K562 (cell line): Measurements from ENCODE around the gene SLBP. TPM values are rescaled to one million over a fixed set of nuclear protein-coding genes. Genes with fewer than 3 reads are reported as not detected.

ENCODE experiments used
- ATAC-seq: fragments of 200-7000 bp; cut with Tn5 transposase; 3 replicates; pipeline ENCODE4 v1.9.1; 2020; ENCODE audit warnings: moderate library complexity
- BruUV-seq: library from RNA; stranded (reverse); fragments of 400-500 nt; replicated peaks from 2 replicates; lab custom pipeline; 2021; lab: Mats Ljungman, UMichigan
- CTCF ChIA-PET: fragments of 300-600 bp; formaldehyde crosslinking; extraction: SDS; loops from one replicate; lab custom pipeline; 2021; ENCODE audit warnings: low intra/inter-chr PET ratio; lab: Yijun Ruan, JAX
- POLR2A ChIA-PET: fragments of 300-600, 350-650 bp; sonication (Branson Sonifier 250); formaldehyde crosslinking; extraction: SDS; loops from one replicate; lab custom pipeline; 2021; ENCODE audit warnings: antibody characterized with exemption, inconsistent platforms; lab: Yijun Ruan, JAX
- DNase-seq, 4 experiments: peaks; one replicate each; pipeline versions ENCODE4 v3.0.0 to v3.0.0-alpha.2; 2011 to 2018; ENCODE audit warnings: low spot score in 3 of 4, mixed read lengths in 3 of 4; ENCODE audit errors: extremely low read depth in 1 of 4
- FAIRE-seq: peaks from 2 replicates; lab custom pipeline; 2011; peaks lifted over from hg19 to GRCh38; lab: Jason Lieb, UNC
- H2AFZ ChIP-seq: 2 replicates; pipeline ENCODE4 v1.6.0; 2011; ENCODE audit warnings: low read depth, low read length, control low read depth, inconsistent platforms
- H3K27ac ChIP-seq: fragments of 200-600 bp; 3 replicates; pipeline ENCODE4 v1.8.0; 2011; ENCODE audit warnings: low read depth, mild to moderate bottlenecking, control low read depth, inconsistent platforms, low read length, moderate library complexity, mixed read lengths; ENCODE audit errors: extremely low read depth
- H3K27me3 ChIP-seq, 2 experiments: fragments of 300-600 bp in 1 of 2; 2 replicates in 1 of 2; 3 replicates in 1 of 2; pipeline versions ENCODE4 v1.6.0 to v1.8.0; 2011; ENCODE audit warnings: inconsistent platforms in 2 of 2, low read length in 2 of 2, mild to moderate bottlenecking in 1 of 2, mixed read lengths in 1 of 2, moderate library complexity in 1 of 2; ENCODE audit not compliant: control insufficient read depth in 2 of 2, insufficient read depth in 2 of 2
- H3K36me3 ChIP-seq: fragments of 300-600 bp; 3 replicates; pipeline ENCODE4 v1.8.0; 2011; ENCODE audit warnings: mild to moderate bottlenecking, low read length, inconsistent platforms; ENCODE audit not compliant: control insufficient read depth, insufficient read depth
- H3K4me1 ChIP-seq, 2 experiments: fragments of 200-600 bp in 1 of 2; replicated peaks in 1 of 2; 2 replicates in 1 of 2; 3 replicates in 1 of 2; pipeline versions ENCODE4 v1.5.1 to v1.8.0; 2011; ENCODE audit warnings: inconsistent platforms in 2 of 2, low read length in 2 of 2, mild to moderate bottlenecking in 1 of 2, mixed read lengths in 1 of 2, moderate library complexity in 1 of 2; ENCODE audit not compliant: control insufficient read depth in 2 of 2, insufficient read depth in 2 of 2
- H3K4me2 ChIP-seq: 2 replicates; pipeline ENCODE4 v1.6.1; 2011; ENCODE audit warnings: low read length, control low read depth, inconsistent platforms, mixed read lengths; ENCODE audit not compliant: insufficient read depth
- H3K4me3 ChIP-seq: fragments of 200-600 bp; sonication (generic), shearing (Covaris generic); 2 replicates; pipeline ENCODE4 v1.5.1; 2016; ENCODE audit warnings: control low read depth, inconsistent platforms
- H3K79me2 ChIP-seq: fragments of 200-600 bp; 3 replicates; pipeline ENCODE4 v1.8.0; 2011; ENCODE audit warnings: low read length, inconsistent platforms; ENCODE audit not compliant: control insufficient read depth, insufficient read depth
- H3K9ac ChIP-seq, 2 experiments: 2 replicates each; pipeline versions ENCODE4 v1.6.0 to v1.6.1; 2011; ENCODE audit warnings: low read depth in 2 of 2, low read length in 2 of 2, control low read depth in 1 of 2, inconsistent platforms in 1 of 2, mild to moderate bottlenecking in 1 of 2, mixed read lengths in 1 of 2; ENCODE audit not compliant: insufficient read depth in 1 of 2
- H3K9me1 ChIP-seq: one replicate; pipeline ENCODE4 v1.6.0; 2011; ENCODE audit warnings: inconsistent platforms, mild to moderate bottlenecking, low read length, moderate library complexity; ENCODE audit not compliant: control insufficient read depth, insufficient read depth
- H3K9me3 ChIP-seq: replicated peaks from 2 replicates; pipeline ENCODE4 v1.5.1; 2011; ENCODE audit warnings: low read depth, low read length, inconsistent platforms; ENCODE audit not compliant: control insufficient read depth, insufficient read depth
- H4K20me1 ChIP-seq: replicated peaks from 2 replicates; pipeline ENCODE4 v1.6.1; 2011; ENCODE audit warnings: low read length, inconsistent platforms, mixed read lengths; ENCODE audit not compliant: control insufficient read depth, insufficient read depth
- HDAC8 ChIP-seq: fragments of 450-650 bp; IDR thresholded peaks from 2 replicates; pipeline ENCODE4 v1.6.1; 2016; ENCODE audit warnings: mild to moderate bottlenecking, missing genetic modification characterization, moderate library complexity, missing compliant biosample characterization
- HLTF ChIP-seq: fragments of 450-650 bp; IDR thresholded peaks from 2 replicates; pipeline ENCODE4 v1.6.1; 2016
- HMG20B ChIP-seq: fragments of 250-450 bp; sonication (Bioruptor Pico); IDR thresholded peaks from 2 replicates; pipeline ENCODE4 v1.5.0; 2021; ENCODE audit warnings: mild to moderate bottlenecking
- RERE ChIP-seq: sonication (generic); formaldehyde crosslinking; IDR thresholded peaks from 2 replicates; pipeline ENCODE4 v1.8.0; 2023; ENCODE audit warnings: missing genetic modification reagents, mild to moderate bottlenecking, borderline replicate concordance
- SETDB1 ChIP-seq: IDR thresholded peaks from one replicate; pipeline ENCODE4 v1.6.1; 2012; ENCODE audit warnings: low read length, control low read depth, inconsistent platforms
- ZBTB7A ChIP-seq: IDR thresholded peaks from 2 replicates; pipeline ENCODE4 v1.6.1; 2011; ENCODE audit warnings: low read depth, mild to moderate bottlenecking, low read length, moderate library complexity, borderline replicate concordance; ENCODE audit not compliant: control insufficient read depth
- WGBS: fragments of 100-300 bp; shearing (Covaris generic); methylation state at CpG from one replicate; pipeline ENCODE4 v1.1.6; 2016; ENCODE audit warnings: low coverage, mixed read lengths; ENCODE audit not compliant: insufficient coverage; ENCODE audit errors: missing lambda C conversion rate; 5-methylcytosine and 5-hydroxymethylcytosine counted together
- in situ Hi-C: fragments of 300-500 bp; cut with MboI; formaldehyde crosslinking; loops from 4 replicates; pipeline ENCODE4 v1.15.0; 2018; ENCODE audit warnings: inconsistent platforms, mixed read lengths
- intact Hi-C: fragments of 100-400 bp; cut with micrococcal nuclease; formaldehyde crosslinking; loops from 2 replicates; pipeline ENCODE4 v1.14.2; 2022
- polyA plus RNA-seq, 8 experiments: library from polyadenylated mRNA; depleted of rRNA in 4 of 8; stranded (reverse) in 5 of 8; unstranded in 3 of 8; fragments of >200 nt; fragmentation: Nextera tagmentation in 2 of 8; fragmentation: Illumina TruSeq in 1 of 8; extraction: Ambion mirVana in 2 of 8; extraction: Trizol in 1 of 8; gene quantifications; 2 replicates each; pipeline versions ENCODE4 v1.2.1 to v1.2.3, GENCODE V29; 2011 to 2014; ENCODE audit warnings: inconsistent platforms in 1 of 8, missing spikeins in 1 of 8
- total RNA-seq, 7 experiments: library from RNA; depleted of rRNA in 6 of 7; stranded (reverse); fragments of >200 nt in 6 of 7; fragmentation: Illumina TruSeq in 2 of 7; extraction: Trizol in 2 of 7; gene quantifications; 2 replicates each; pipeline versions ENCODE4 v1.2.1 to v1.2.3, GENCODE V29; 2011 to 2021; ENCODE audit warnings: low replicate concordance in 1 of 7
- TF ChIP-seq, protein P1 (sequence below): fragments of 250-450 bp; sonication (Bioruptor Pico); IDR thresholded peaks from 2 replicates; pipeline ENCODE4 v1.5.0; 2021; ENCODE audit warnings: mild to moderate bottlenecking, moderate library complexity

The SLBP gene
- total and polyA plus RNA-seq, 9 of the 15 experiments (the other 6 are each of a cell fraction or from before 2014, with no cell fraction given) = 49.4 to 221 (median 162) TPM

GRCh38 chr4:1749370-1749769, 37.3 kb upstream of the SLBP start:
- H3K9me3 ChIP-seq = no peaks in the 10 kb centered on the region
- H3K27ac ChIP-seq = no peak overlapping the region
- ATAC-seq (no peak), DNase-seq (peak in 1 of 4 experiments; percentile 39), FAIRE-seq (no peak)
- peaks cover 5% of the 10 kb centered on the region for H3K9me1 ChIP-seq
- no peaks in the 10 kb centered on the region for H3K79me2 ChIP-seq
- no peak for TF ChIP-seq HMG20B (CRISPR knock-in tag)
- TF ChIP-seq, protein P1, sequence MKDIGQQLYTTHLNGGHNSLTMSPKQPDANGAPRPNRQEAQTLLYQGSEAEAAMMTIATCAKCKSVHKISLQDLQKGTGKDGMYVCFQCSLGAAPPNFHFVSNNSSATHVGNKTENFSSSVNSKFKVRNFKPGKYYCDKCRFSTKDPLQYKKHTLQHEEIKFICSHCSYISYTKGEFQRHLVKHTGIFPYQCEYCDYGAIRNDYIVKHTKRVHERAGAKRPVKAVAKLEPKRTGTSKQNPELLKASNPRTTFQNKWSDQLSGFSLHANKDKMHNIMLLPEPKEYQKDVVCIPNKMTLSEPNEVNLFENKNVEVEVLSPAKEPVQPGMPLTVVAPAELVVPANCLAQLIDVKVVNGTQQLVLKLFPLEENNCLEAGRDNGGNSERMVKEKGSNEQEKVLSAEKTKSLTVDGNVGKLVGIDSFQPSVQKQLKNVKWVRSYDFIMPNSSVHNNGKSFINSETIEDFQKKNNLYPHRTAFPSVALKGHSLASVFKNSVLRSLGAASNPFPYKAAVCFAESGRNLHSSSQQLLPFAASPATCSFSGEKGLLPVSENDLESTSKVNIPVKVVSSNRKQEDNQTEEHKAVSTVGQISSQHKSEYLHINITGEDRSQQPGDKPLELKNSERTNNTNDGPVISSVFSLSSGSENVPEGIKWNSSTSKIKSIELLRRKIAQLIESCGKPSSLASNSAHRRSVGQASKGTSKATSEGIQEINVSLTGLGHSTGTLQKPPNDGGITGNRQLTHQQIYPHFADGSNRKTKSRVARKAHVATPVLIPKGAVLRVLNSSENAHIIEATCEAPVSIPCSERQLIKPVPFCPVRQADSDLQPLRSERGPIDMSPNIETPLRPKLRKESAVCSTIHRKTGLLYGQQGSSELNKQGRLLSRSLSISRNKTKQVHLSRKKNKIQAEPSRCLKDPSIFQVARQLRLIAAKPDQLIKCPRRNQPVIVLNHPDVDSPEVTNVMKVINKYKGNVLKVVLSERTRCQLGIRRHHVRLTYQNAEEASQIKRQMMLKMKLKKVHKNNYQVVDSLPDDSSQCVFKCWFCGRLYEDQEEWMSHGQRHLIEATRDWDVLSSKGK = no peak
- TF ChIP-seq RERE (CRISPR knock-in tag) = no peak
- no peak for TF ChIP-seq HLTF
- TF ChIP-seq HDAC8 = no peak
- TF ChIP-seq ZBTB7A = peak; percentile 53; the same call in 1 of the 2 replicates
- no peak for TF ChIP-seq SETDB1
- H3K36me3 ChIP-seq = peaks cover 10% of the 10 kb centered on the region; the same call in 1 of the 3 replicates
- H3K4me2 ChIP-seq = no peak overlapping the region
- peaks cover 23 to 92% of the 10 kb centered on the region in 2 experiments for H3K4me1 ChIP-seq
- H2AFZ ChIP-seq = no peak overlapping the region
- H4K20me1 ChIP-seq = no peaks in the 10 kb centered on the region
- no TSS peak for BruUV-seq
- 0 out of 4 replicates have a peak overlapping the region, but pooled peaks of 1 of the 2 experiments have one; percentile 43 for H3K9ac ChIP-seq
- ChIA-PET POLR2A (no interaction called here), CTCF (interaction anchor here (6.2 kb wide), 1 partner anchor 60 kb away, joined by 94 read pairs; no protein-coding TSS in a partner anchor)
- intact Hi-C loops = loop anchor here (5.0 kb wide), 2 partner anchors 158 to 438 kb away; no protein-coding TSS in a partner anchor
- H3K4me3 ChIP-seq = no peak overlapping the region
- in situ Hi-C loops = no loop called here
- WGBS = 30% methylated on average over 2 of the region's 3 CpGs
- no peaks in the 10 kb centered on the region for H3K27me3 ChIP-seq
